ENCODE results near the gene GAA. TPM values are rescaled to one million over a fixed set of nuclear protein-coding genes. Genes with fewer than 3 reads are reported as not detected.

GAA gene
- total RNA-seq, 2 donors from 2014 or later = 63.0 to 93.9 TPM

- H3K4me1 ChIP-seq = no peaks in the 10 kb centered on the region
- intact Hi-C loops (cut with DNase I) = no loop called here
- no peak for TF ChIP-seq POLR2A (IDR thresholded peaks at IDR 0.05)
- no peak for TF ChIP-seq CTCF (IDR thresholded peaks at IDR 0.05)
- 33 to 89% methylated on average over 3 to 39 of the region's 40 CpGs for WGBS, 2 donors
- DNase-seq (no peak), ATAC-seq (no peak)
- H3K4me3 ChIP-seq = no peak overlapping the region
- H3K9me3 ChIP-seq = no peaks in the 10 kb centered on the region
- H3K27me3 ChIP-seq = no peaks in the 10 kb centered on the region
- no peak overlapping the region for H3K27ac ChIP-seq
- H3K36me3 ChIP-seq (replicated peaks in 1 of 2; ENCODE audit: insufficient read depth in 1 of 2, low read depth in 2 of 2) = no peaks in the 10 kb centered on the region
Observed at GRCh38 chr17:80108036-80108971, 6.9 kb downstream of the GAA start.

GRCh38 chr17:80109066-80109660 is 7.8 kb downstream of the GAA start:
- WGBS, 2 donors = 87 to 89% methylated on average over 13 of the region's 13 CpGs
- no peak for ATAC-seq
- intact Hi-C loops (cut with DNase I) = no loop called here
- Histone ChIP-seq H3K9me3 (no peaks in the 10 kb centered on the region), H3K27ac (no peak overlapping the region), H3K27me3 (no peaks in the 10 kb centered on the region), H3K4me1 (no peaks in the 10 kb centered on the region), H3K4me3 (no peak overlapping the region), H3K36me3 (replicated peaks in 1 of 2; ENCODE audit: insufficient read depth in 1 of 2, low read depth in 2 of 2) (no peaks in the 10 kb centered on the region)
- no peak for DNase-seq
- TF ChIP-seq POLR2A (IDR thresholded peaks at IDR 0.05) = no peak
- TF ChIP-seq CTCF (IDR thresholded peaks at IDR 0.05) = no peak

GRCh38 chr17:80109713-80110446 is 8.5 kb downstream of the GAA start:
- H3K4me1 ChIP-seq = no peaks in the 10 kb centered on the region
- H3K27ac ChIP-seq = no peak overlapping the region
- intact Hi-C loops (cut with DNase I) = no loop called here
- DNase-seq (no peak), ATAC-seq (no peak)
- H3K36me3 ChIP-seq (replicated peaks in 1 of 2; ENCODE audit: insufficient read depth in 1 of 2, low read depth in 2 of 2) = no peaks in the 10 kb centered on the region
- no peak overlapping the region for H3K4me3 ChIP-seq
- no peaks in the 10 kb centered on the region for H3K9me3 ChIP-seq
- no peak for TF ChIP-seq CTCF (IDR thresholded peaks at IDR 0.05)
- TF ChIP-seq POLR2A (IDR thresholded peaks at IDR 0.05) = no peak
- no peaks in the 10 kb centered on the region for H3K27me3 ChIP-seq
- 84 to 88% methylated on average over 18 to 30 of the region's 30 CpGs for WGBS, 2 donors

- DNase-seq (no peak), ATAC-seq (no peak)
- TF ChIP-seq POLR2A (IDR thresholded peaks at IDR 0.05) (no peak), CTCF (IDR thresholded peaks at IDR 0.05) (no peak)
- WGBS, 2 donors = 80 to 88% methylated on average over 3 to 9 of the region's 9 CpGs
- intact Hi-C loops (cut with DNase I) = no loop called here
- H3K9me3 ChIP-seq = no peaks in the 10 kb centered on the region
- H3K4me3 ChIP-seq = no peak overlapping the region
- H3K36me3 ChIP-seq (replicated peaks in 1 of 2; ENCODE audit: insufficient read depth in 1 of 2, low read depth in 2 of 2) = no peaks in the 10 kb centered on the region
- no peaks in the 10 kb centered on the region for H3K27me3 ChIP-seq
- H3K27ac ChIP-seq = no peak overlapping the region
- no peaks in the 10 kb centered on the region for H3K4me1 ChIP-seq
Observed at GRCh38 chr17:80110447-80110812, 9.0 kb downstream of the GAA start.

All from body of pancreas (tissue), 4 donors.